ENCODE results near the gene CCDC149.

The CCDC149 gene

DNA sequence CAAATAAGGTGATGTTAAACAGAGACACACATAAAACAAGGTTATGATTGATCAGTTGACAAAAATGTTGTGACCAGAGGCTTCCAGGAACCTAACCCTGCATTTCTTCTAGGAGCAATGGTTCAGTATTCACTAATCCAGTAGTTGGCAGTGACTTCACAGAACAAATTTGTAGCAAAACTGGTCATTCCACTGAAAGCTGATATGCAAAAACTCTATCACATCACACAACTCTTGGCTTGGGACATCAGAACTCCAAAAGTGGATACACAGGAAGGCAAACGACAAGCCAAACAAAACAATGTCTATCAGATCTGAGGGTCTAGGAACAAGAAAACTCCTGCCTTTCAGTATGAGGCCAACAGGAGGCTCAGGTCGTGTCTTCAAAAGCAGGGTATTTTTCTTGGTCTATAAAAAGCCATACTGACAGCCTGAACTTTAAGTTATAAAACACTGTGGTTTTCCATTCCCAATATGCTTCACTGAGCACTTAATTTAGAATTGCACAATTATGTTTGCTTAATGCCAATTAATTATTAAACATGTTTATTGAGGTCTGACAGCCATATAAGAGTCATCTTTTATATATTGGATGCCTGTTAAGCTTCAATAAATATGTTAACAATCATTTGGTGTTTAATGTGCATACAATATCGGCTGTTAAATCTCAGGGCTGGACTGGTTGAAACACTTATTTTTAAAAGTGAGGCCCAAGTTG, 71.9 kb downstream of the CCDC149 start:
- no peaks in the 10 kb centered on the region for H3K27me3 ChIP-seq (ENCODE audit: insufficient read depth, low read length)
- TF ChIP-seq CTCF (IDR thresholded peaks at IDR 0.05; ENCODE audit: low read length) (no peak), EZH2 (IDR thresholded peaks at IDR 0.05; ENCODE audit: borderline replicate concordance, low read length) (no peak)
- H3K27ac ChIP-seq (ENCODE audit: low read depth, low read length, poor library complexity, severe bottlenecking) = no peak overlapping the region
- no peaks in the 10 kb centered on the region for H4K20me1 ChIP-seq (ENCODE audit: insufficient read depth, low read length)
- no peaks in the 10 kb centered on the region for H3K4me1 ChIP-seq (ENCODE audit: insufficient read depth, low read length, severe bottlenecking)
- H3F3A ChIP-seq (ENCODE audit: insufficient read depth, low read length) = no peaks in the 10 kb centered on the region
- H3K4me2 ChIP-seq (ENCODE audit: low read length) = no peak overlapping the region
- H2AFZ ChIP-seq (ENCODE audit: low read length) = no peak overlapping the region
- no peak overlapping the region for H3K4me3 ChIP-seq (ENCODE audit: low read depth, low read length, poor library complexity, severe bottlenecking)
- H3K9me3 ChIP-seq (ENCODE audit: low read length) = no peaks in the 10 kb centered on the region
- no peaks in the 10 kb centered on the region for H3K9me2 ChIP-seq (ENCODE audit: low read depth, low read length)
- H3K79me2 ChIP-seq (ENCODE audit: insufficient read depth, low read length) = no peaks in the 10 kb centered on the region
- H3K36me3 ChIP-seq (ENCODE audit: insufficient read depth, low read length) = no peaks in the 10 kb centered on the region
- H3K9ac ChIP-seq (ENCODE audit: low read length) = no peak overlapping the region

DNA sequence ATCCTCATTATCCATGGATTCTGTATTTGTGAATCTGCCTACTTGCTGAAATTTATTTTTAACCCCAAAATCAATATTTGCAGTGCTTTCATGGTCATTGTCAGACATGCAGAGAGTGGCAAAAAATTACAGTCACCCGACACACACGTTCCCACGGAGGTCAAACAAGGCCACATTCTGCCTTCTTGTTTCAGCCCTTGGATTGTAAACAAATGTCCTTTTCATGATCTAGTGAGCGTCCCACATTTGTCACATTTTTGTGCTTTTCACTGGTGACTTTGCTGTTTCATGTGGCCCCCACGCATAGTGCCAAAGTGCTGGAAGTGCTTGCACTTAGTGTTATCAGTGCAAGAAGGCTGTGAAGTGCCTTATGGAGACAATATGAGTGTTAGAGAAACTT, 72.5 kb downstream of the CCDC149 start:
- H3K4me2 ChIP-seq (ENCODE audit: low read length) = no peak overlapping the region
- H3K27ac ChIP-seq (ENCODE audit: low read depth, low read length, poor library complexity, severe bottlenecking) = no peak overlapping the region
- no peaks in the 10 kb centered on the region for H3K79me2 ChIP-seq (ENCODE audit: insufficient read depth, low read length)

DNA sequence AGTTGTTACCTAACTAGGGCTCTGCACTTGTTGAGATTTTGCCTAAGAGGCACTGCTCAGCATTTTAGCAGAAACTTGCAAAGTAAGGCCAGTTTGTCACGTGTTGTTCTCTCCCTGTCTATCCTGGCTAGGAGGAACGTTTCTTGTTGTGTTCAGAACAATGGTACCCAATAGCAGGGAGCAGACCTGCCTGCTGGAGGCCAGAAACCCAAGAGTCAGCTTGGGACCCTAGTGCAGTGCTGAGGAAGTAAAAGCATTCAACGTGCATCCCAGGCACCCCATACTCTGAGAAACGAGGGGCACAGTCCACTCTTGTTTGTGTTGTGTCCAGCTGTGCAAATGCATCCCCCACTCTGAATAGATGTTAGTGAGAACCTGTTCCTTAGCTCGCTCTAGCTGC, 75.1 kb downstream of the CCDC149 start:
- H3K27ac ChIP-seq (ENCODE audit: low read depth, low read length, poor library complexity, severe bottlenecking) = no peak overlapping the region
- TF ChIP-seq CTCF (IDR thresholded peaks at IDR 0.05; ENCODE audit: low read length) (no peak), EZH2 (IDR thresholded peaks at IDR 0.05; ENCODE audit: borderline replicate concordance, low read length) (no peak)
- H2AFZ ChIP-seq (ENCODE audit: low read length) = no peak overlapping the region
- no peaks in the 10 kb centered on the region for H4K20me1 ChIP-seq (ENCODE audit: insufficient read depth, low read length)
- H3K27me3 ChIP-seq (ENCODE audit: insufficient read depth, low read length) = no peaks in the 10 kb centered on the region
- no peak overlapping the region for H3K4me2 ChIP-seq (ENCODE audit: low read length)
- no peaks in the 10 kb centered on the region for H3K79me2 ChIP-seq (ENCODE audit: insufficient read depth, low read length)
- no peaks in the 10 kb centered on the region for H3K4me1 ChIP-seq (ENCODE audit: insufficient read depth, low read length, severe bottlenecking)
- H3K9me3 ChIP-seq (ENCODE audit: low read length) = no peaks in the 10 kb centered on the region
- no peak overlapping the region for H3K9ac ChIP-seq (ENCODE audit: low read length)
- H3K4me3 ChIP-seq (ENCODE audit: low read depth, low read length, poor library complexity, severe bottlenecking) = no peak overlapping the region
- H3F3A ChIP-seq (ENCODE audit: insufficient read depth, low read length) = no peaks in the 10 kb centered on the region
- no peaks in the 10 kb centered on the region for H3K9me2 ChIP-seq (ENCODE audit: low read depth, low read length)
- H3K36me3 ChIP-seq (ENCODE audit: insufficient read depth, low read length) = no peaks in the 10 kb centered on the region

More for the DNA sequence above, 72.5 kb downstream of the CCDC149 start:
- Histone ChIP-seq H3K9ac (ENCODE audit: low read length) (no peak overlapping the region), H3F3A (ENCODE audit: insufficient read depth, low read length) (no peaks in the 10 kb centered on the region), H3K9me3 (ENCODE audit: low read length) (no peaks in the 10 kb centered on the region), H3K36me3 (ENCODE audit: insufficient read depth, low read length) (no peaks in the 10 kb centered on the region), H4K20me1 (ENCODE audit: insufficient read depth, low read length) (no peaks in the 10 kb centered on the region), H3K9me2 (ENCODE audit: low read depth, low read length) (no peaks in the 10 kb centered on the region), H3K27me3 (ENCODE audit: insufficient read depth, low read length) (no peaks in the 10 kb centered on the region), H3K4me1 (ENCODE audit: insufficient read depth, low read length, severe bottlenecking) (no peaks in the 10 kb centered on the region), H2AFZ (ENCODE audit: low read length) (no peak overlapping the region), H3K4me3 (ENCODE audit: low read depth, low read length, poor library complexity, severe bottlenecking) (no peak overlapping the region)
- TF ChIP-seq CTCF (IDR thresholded peaks at IDR 0.05; ENCODE audit: low read length) (no peak), EZH2 (IDR thresholded peaks at IDR 0.05; ENCODE audit: borderline replicate concordance, low read length) (no peak)
